AG04450 (cell line): ENCODE data around the gene NOD1. TPM values are rescaled to one million over a fixed set of nuclear protein-coding genes. Genes with fewer than 3 reads are reported as not detected.

ENCODE experiments used
- CTCF ChIA-PET: fragments of 300-600, 350-600 bp; formaldehyde crosslinking; extraction: SDS; loops from one replicate; lab custom pipeline; 2022; ENCODE audit warnings: antibody characterized with exemption, inconsistent platforms; lab: Charles Lee
- POLR2A ChIA-PET: fragments of 350-600 bp; formaldehyde crosslinking; extraction: SDS; loops from one replicate; lab custom pipeline; 2021; ENCODE audit warnings: antibody characterized with exemption, inconsistent platforms; lab: Yijun Ruan, JAX
- DNase-seq: peaks from one replicate; pipeline ENCODE4 v3.0.0-alpha.2; 2011; ENCODE audit warnings: low read depth, low spot score
- H3K27ac ChIP-seq: one replicate; pipeline ENCODE4 v1.5.1; 2012; ENCODE audit warnings: low read depth, low read length, control low read depth
- H3K27me3 ChIP-seq: one replicate; pipeline ENCODE4 v1.6.0; 2012; ENCODE audit warnings: low read length; ENCODE audit not compliant: control insufficient read depth, insufficient read depth
- H3K4me3 ChIP-seq: 2 replicates; pipeline ENCODE4 v1.5.1; 2011; ENCODE audit warnings: mild to moderate bottlenecking, low read depth, low read length, control low read depth
- H3K9me3 ChIP-seq: 2 replicates; pipeline ENCODE4 v1.5.1; 2012; ENCODE audit warnings: low read length; ENCODE audit not compliant: control insufficient read depth, insufficient read depth
- polyA plus RNA-seq: library from polyadenylated mRNA; depleted of rRNA; stranded (reverse); fragments of >200 nt; gene quantifications from 2 replicates; pipeline ENCODE4 v1.2.3, GENCODE V29; 2011
- TF ChIP-seq, protein P1 (sequence below): IDR thresholded peaks from 2 replicates; pipeline ENCODE4 v1.5.1; 2011; ENCODE audit warnings: low read depth, low read length, control low read depth, inconsistent platforms

NOD1 gene
- polyA plus RNA-seq, 1 experiment: 3.3 TPM

DNA sequence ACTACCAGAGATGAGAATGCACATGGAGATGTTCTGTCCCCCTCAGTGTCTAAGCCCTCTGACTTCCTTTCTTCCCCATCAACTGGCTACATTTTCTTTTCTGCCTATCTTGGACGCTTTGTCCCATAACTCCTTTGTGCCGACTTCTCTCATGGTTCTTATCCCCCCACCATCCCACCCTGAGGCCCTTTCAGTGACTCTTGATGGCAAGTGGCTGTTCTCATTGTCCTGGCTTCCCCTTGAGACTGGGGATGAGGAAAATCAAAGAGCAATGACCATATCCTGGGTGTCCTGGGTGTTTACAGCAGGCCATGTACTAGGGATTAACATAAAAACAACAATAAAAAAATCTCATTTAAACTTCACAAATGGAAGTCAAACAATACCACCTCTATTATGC lies 44.9 kb upstream of the NOD1 start:
- Histone ChIP-seq H3K27ac (no peak overlapping the region), H3K9me3 (no peaks in the 10 kb centered on the region), H3K27me3 (no peaks in the 10 kb centered on the region), H3K4me3 (no peak overlapping the region)
- CTCF ChIA-PET: interaction anchor here (6.1 kb wide), 1 partner anchor 12 kb away, joined by 24 read pairs; no protein-coding TSS in a partner anchor
- POLR2A ChIA-PET: no interaction called here
- no peak for DNase-seq
- TF ChIP-seq, protein P1, sequence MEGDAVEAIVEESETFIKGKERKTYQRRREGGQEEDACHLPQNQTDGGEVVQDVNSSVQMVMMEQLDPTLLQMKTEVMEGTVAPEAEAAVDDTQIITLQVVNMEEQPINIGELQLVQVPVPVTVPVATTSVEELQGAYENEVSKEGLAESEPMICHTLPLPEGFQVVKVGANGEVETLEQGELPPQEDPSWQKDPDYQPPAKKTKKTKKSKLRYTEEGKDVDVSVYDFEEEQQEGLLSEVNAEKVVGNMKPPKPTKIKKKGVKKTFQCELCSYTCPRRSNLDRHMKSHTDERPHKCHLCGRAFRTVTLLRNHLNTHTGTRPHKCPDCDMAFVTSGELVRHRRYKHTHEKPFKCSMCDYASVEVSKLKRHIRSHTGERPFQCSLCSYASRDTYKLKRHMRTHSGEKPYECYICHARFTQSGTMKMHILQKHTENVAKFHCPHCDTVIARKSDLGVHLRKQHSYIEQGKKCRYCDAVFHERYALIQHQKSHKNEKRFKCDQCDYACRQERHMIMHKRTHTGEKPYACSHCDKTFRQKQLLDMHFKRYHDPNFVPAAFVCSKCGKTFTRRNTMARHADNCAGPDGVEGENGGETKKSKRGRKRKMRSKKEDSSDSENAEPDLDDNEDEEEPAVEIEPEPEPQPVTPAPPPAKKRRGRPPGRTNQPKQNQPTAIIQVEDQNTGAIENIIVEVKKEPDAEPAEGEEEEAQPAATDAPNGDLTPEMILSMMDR: no peak

- Histone ChIP-seq H3K4me3 (no peak overlapping the region), H3K27ac (no peak overlapping the region), H3K27me3 (no peaks in the 10 kb centered on the region), H3K9me3 (no peaks in the 10 kb centered on the region)
- ChIA-PET CTCF (interaction anchor here (1.7 to 6.1 kb wide), 3 partner anchors 11 to 42 kb away, joined by 10 to 24 read pairs (median 10); no protein-coding TSS in a partner anchor), POLR2A (no interaction called here)
- DNase-seq: no peak
- TF ChIP-seq, protein P1: no peak
Observed at GRCh38 chr7:30522159-30522558, 43.6 kb upstream of the NOD1 start.

GRCh38 chr7:30521532-30521931 lies 42.9 kb upstream of the NOD1 start:
- Histone ChIP-seq H3K4me3 (no peak overlapping the region), H3K9me3 (no peaks in the 10 kb centered on the region), H3K27ac (no peak overlapping the region), H3K27me3 (no peaks in the 10 kb centered on the region)
- DNase-seq: no peak
- POLR2A ChIA-PET: interaction anchor here (0.7 kb wide), 1 partner anchor 133 kb away, joined by 4 read pairs; no protein-coding TSS in a partner anchor
- CTCF ChIA-PET: interaction anchor here (1.7 to 6.1 kb wide), 3 partner anchors 10 to 43 kb away, joined by 10 to 24 read pairs (median 10); no protein-coding TSS in a partner anchor
- TF ChIP-seq, protein P1: no peak

DNA sequence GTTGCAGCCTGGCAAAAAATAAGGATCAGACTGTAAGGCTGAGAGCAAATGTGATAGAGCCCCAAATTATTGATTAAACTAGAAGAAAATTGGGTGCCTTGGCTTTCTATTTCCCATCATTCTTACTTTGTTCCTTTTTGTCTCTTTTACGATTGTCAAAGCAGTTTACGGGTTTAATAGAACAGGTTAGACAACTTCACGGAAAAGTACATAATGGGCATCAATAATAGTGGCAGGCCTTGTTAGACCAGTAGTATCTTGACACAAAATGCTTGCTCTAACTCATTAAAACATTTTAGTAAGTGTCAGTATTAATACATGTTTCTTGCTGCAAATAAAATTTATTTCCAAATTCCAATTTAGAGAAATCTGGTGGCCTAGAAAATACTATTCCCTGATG lies 40.5 kb upstream of the NOD1 start:
- no peak for DNase-seq
- Histone ChIP-seq H3K27me3 (no peaks in the 10 kb centered on the region), H3K9me3 (no peaks in the 10 kb centered on the region), H3K4me3 (no peak overlapping the region), H3K27ac (no peak overlapping the region)
- POLR2A ChIA-PET: no interaction called here
- TF ChIP-seq, protein P1: no peak
- CTCF ChIA-PET: interaction anchor here (6.1 kb wide), 1 partner anchor 8 kb away, joined by 24 read pairs; no protein-coding TSS in a partner anchor

- no peak overlapping the region for H3K4me3 ChIP-seq
- TF ChIP-seq, protein P1: no peak
- H3K9me3 ChIP-seq: no peaks in the 10 kb centered on the region
- CTCF ChIA-PET: interaction anchor here (1.1 to 3.1 kb wide), 3 partner anchors 21 to 607 kb away, joined by 3 to 9 read pairs (median 3); no protein-coding TSS in a partner anchor
- no peak for DNase-seq
- POLR2A ChIA-PET: no interaction called here
- H3K27me3 ChIP-seq: no peaks in the 10 kb centered on the region
- no peak overlapping the region for H3K27ac ChIP-seq
Observed at GRCh38 chr7:30515761-30516160, 37.2 kb upstream of the NOD1 start.
